ENCODE data around the gene NPBWR2.

NPBWR2 gene

GRCh38 chr20:64083804-64084684 lies 23.3 kb downstream of the NPBWR2 start, which contains the start of gene LKAAEAR1:
LKAAEAR1 (minus strand) TSS chr20:64084398; CDS start chr20:64084219, 179 bp downstream.
- no peak for DNase-seq (ENCODE audit: low spot score)

- peak; percentile 88 for DNase-seq (ENCODE audit: low spot score)
Measured at GRCh38 chr20:64083378-64083803, 24.0 kb downstream of the NPBWR2 start.

- no peak for DNase-seq (ENCODE audit: low spot score)
Measured at GRCh38 chr20:64082820-64083377, 24.5 kb downstream of the NPBWR2 start.

- no peak for DNase-seq (ENCODE audit: low spot score)
Measured at GRCh38 chr20:64082126-64082731, 25.1 kb downstream of the NPBWR2 start.

GRCh38 chr20:64081624-64081964 lies 25.8 kb downstream of the NPBWR2 start:
- no peak for DNase-seq (ENCODE audit: low spot score)

- DNase-seq (ENCODE audit: low spot score): no peak
Measured at GRCh38 chr20:64080813-64081623, 26.3 kb downstream of the NPBWR2 start.

GRCh38 chr20:64080013-64080812 lies 27.2 kb downstream of the NPBWR2 start, which contains the start of gene OPRL1:
OPRL1 (plus strand) TSS chr20:64080082; CDS start chr20:64092721, 12,639 bp downstream.
- DNase-seq (ENCODE audit: low spot score): no peak

- peak; percentile 91 for DNase-seq (ENCODE audit: low spot score)
Measured at GRCh38 chr20:64079273-64080012, 27.9 kb downstream of the NPBWR2 start, which contains the start of gene RGS19. RGS19 (minus strand) TSS chr20:64079518; CDS start chr20:64076886, 2,632 bp downstream.

GRCh38 chr20:64078934-64079272 lies 28.5 kb downstream of the NPBWR2 start:
- no peak for DNase-seq (ENCODE audit: low spot score)

- DNase-seq (ENCODE audit: low spot score): no peak
Measured at GRCh38 chr20:64077876-64078551, 29.4 kb downstream of the NPBWR2 start.

GRCh38 chr20:64077541-64077875 lies 29.9 kb downstream of the NPBWR2 start:
- DNase-seq (ENCODE audit: low spot score): no peak

- no peak for DNase-seq (ENCODE audit: low spot score)
Measured at GRCh38 chr20:64077094-64077493, 30.3 kb downstream of the NPBWR2 start.

GRCh38 chr20:64076061-64076997 lies 31.0 kb downstream of the NPBWR2 start:
- no peak for DNase-seq (ENCODE audit: low spot score)

- DNase-seq (ENCODE audit: low spot score): no peak
Measured at GRCh38 chr20:64075556-64075955, 31.8 kb downstream of the NPBWR2 start.

GRCh38 chr20:64074963-64075362 lies 32.4 kb downstream of the NPBWR2 start:
- DNase-seq (ENCODE audit: low spot score): no peak

GRCh38 chr20:64074184-64074789 lies 33.1 kb downstream of the NPBWR2 start:
- DNase-seq (ENCODE audit: low spot score): no peak

- no peak for DNase-seq (ENCODE audit: low spot score)
Measured at GRCh38 chr20:64073476-64074183, 33.7 kb downstream of the NPBWR2 start.

Data from AG20443 (cell line).